ENCODE results near the gene GNG3. TPM values are rescaled to one million over a fixed set of nuclear protein-coding genes. Genes with fewer than 3 reads are reported as not detected.

GNG3 gene
- total RNA-seq, 1 donor = not detected

- no peaks in the 10 kb centered on the region for H4K20me1 ChIP-seq (ENCODE audit: insufficient read depth, low read length)
- no peak overlapping the region for H3K4me3 ChIP-seq (ENCODE audit: insufficient read depth, low read length)
- no peaks in the 10 kb centered on the region for H3K9me3 ChIP-seq (ENCODE audit: low read depth, low read length)
- DNase-seq (ENCODE audit: insufficient read length, low spot score, missing footprints) = no peak
- H3K79me2 ChIP-seq (ENCODE audit: insufficient read depth, low read length) = peaks cover 20% of the 10 kb centered on the region
- H3K27ac ChIP-seq (ENCODE audit: low read depth, low read length) = no peak overlapping the region
- H3K27me3 ChIP-seq (ENCODE audit: insufficient read depth, low read length) = no peaks in the 10 kb centered on the region
- TF ChIP-seq CTCF (IDR thresholded peaks at IDR 0.05; ENCODE audit: extremely low read depth, low read depth, low read length) = no peak
- H3K4me2 ChIP-seq (ENCODE audit: insufficient read depth, low read length) = no peak overlapping the region
- H2AFZ ChIP-seq (ENCODE audit: low read length) = peak overlapping the region; percentile 52
- no peaks in the 10 kb centered on the region for H3K36me3 ChIP-seq (ENCODE audit: insufficient read depth, low read length)
- H3K4me1 ChIP-seq (ENCODE audit: insufficient read depth, low read length) = peaks cover 12% of the 10 kb centered on the region
These were observed 50.6 kb downstream of the GNG3 start for GRCh38 chr11:62757846-62758788.

Small RNA genes lying within 50 kb of the gene (small RNA-seq; reads per million reads assigned to genes)
- not detected for gene SNORA57

Other genes with a start within 250 kb of the GNG3 start
- gene AHNAK, start 160.9 kb upstream of the GNG3 start, total RNA-seq = 646 and 720 TPM in 2 replicates
- 1,004 and 1,049 TPM in 2 replicates for gene EEF1G, start 133.8 kb upstream of the GNG3 start, total RNA-seq
- 6.5 and 7.6 TPM in 2 replicates for gene TUT1, start 116.2 kb upstream of the GNG3 start, total RNA-seq
- gene MTA2, start 105.8 kb upstream of the GNG3 start, total RNA-seq = 102 and 105 TPM in 2 replicates
- gene EML3, start 94.9 kb upstream of the GNG3 start, total RNA-seq = 26.4 and 29.5 TPM in 2 replicates
- 6.5 TPM in 2 replicates for gene ROM1, start 94.4 kb upstream of the GNG3 start, total RNA-seq
- gene B3GAT3, start 85.7 kb upstream of the GNG3 start, total RNA-seq = 27.1 and 30.8 TPM in 2 replicates
- gene GANAB, start 61.1 kb upstream of the GNG3 start, total RNA-seq = 219 and 242 TPM in 2 replicates
- gene INTS5, start 54.4 kb upstream of the GNG3 start, total RNA-seq = 19.2 and 20.6 TPM in 2 replicates
- 13.3 and 17.4 TPM in 2 replicates for gene C11orf98, start 42.5 kb upstream of the GNG3 start, total RNA-seq
- gene CSKMT, start 42.4 kb upstream of the GNG3 start, total RNA-seq = 6.2 and 11.2 TPM in 2 replicates
- gene UQCC3, start 36.0 kb upstream of the GNG3 start, total RNA-seq = 4.4 and 5.8 TPM in 2 replicates
- 7.6 and 8.0 TPM in 2 replicates for gene LBHD1, start 35.4 kb upstream of the GNG3 start, total RNA-seq
- gene UBXN1, start 28.6 kb upstream of the GNG3 start, total RNA-seq = 98.1 and 107 TPM in 2 replicates
- 9.1 and 13.8 TPM in 2 replicates for gene LRRN4CL, start 18.1 kb upstream of the GNG3 start, total RNA-seq
- gene BSCL2, start 252 bp upstream of the GNG3 start, total RNA-seq = 63.6 and 67.7 TPM in 2 replicates
- gene HNRNPUL2, start 19.8 kb downstream of the GNG3 start, total RNA-seq = 13.0 and 18.8 TPM in 2 replicates
- gene TTC9C, start 20.8 kb downstream of the GNG3 start, total RNA-seq = 34.0 and 35.9 TPM in 2 replicates
- gene ZBTB3, start 46.5 kb downstream of the GNG3 start, total RNA-seq = 13.0 TPM in 2 replicates
- gene POLR2G, start 53.9 kb downstream of the GNG3 start, total RNA-seq = 48.3 and 57.9 TPM in 2 replicates
- gene TAF6L, start 63.7 kb downstream of the GNG3 start, total RNA-seq = 21.2 and 22.1 TPM in 2 replicates
- gene TMEM179B, start 79.7 kb downstream of the GNG3 start, total RNA-seq = 37.4 and 51.4 TPM in 2 replicates
- 9.0 and 11.5 TPM in 2 replicates for gene TMEM223, start 84.3 kb downstream of the GNG3 start, total RNA-seq
- 25.6 and 31.1 TPM in 2 replicates for gene NXF1, start 97.8 kb downstream of the GNG3 start, total RNA-seq
- 35.8 and 40.7 TPM in 2 replicates for gene STX5, start 124.4 kb downstream of the GNG3 start, total RNA-seq
- not detected in 2 replicates for gene TEX54, start 125.2 kb downstream of the GNG3 start, total RNA-seq
- 31.2 and 34.0 TPM in 2 replicates for gene WDR74, start 131.9 kb downstream of the GNG3 start, total RNA-seq
- gene SLC3A2, start 173.2 kb downstream of the GNG3 start, total RNA-seq = 217 and 259 TPM in 2 replicates
- gene CHRM1, start 213.7 kb downstream of the GNG3 start, total RNA-seq = under 0.01 TPM in 1 of 2 replicates, not detected in the other

Data from osteoblast (primary cell).